ENCODE data around the gene RRP1B. TPM values are rescaled to one million over a fixed set of nuclear protein-coding genes. Genes with fewer than 3 reads are reported as not detected.

The RRP1B gene
- total and polyA plus RNA-seq, 9 of the 15 experiments (the other 6 are each of a cell fraction or from before 2014, with no cell fraction given): 6.8 to 66.6 (median 41.9) TPM

DNA sequence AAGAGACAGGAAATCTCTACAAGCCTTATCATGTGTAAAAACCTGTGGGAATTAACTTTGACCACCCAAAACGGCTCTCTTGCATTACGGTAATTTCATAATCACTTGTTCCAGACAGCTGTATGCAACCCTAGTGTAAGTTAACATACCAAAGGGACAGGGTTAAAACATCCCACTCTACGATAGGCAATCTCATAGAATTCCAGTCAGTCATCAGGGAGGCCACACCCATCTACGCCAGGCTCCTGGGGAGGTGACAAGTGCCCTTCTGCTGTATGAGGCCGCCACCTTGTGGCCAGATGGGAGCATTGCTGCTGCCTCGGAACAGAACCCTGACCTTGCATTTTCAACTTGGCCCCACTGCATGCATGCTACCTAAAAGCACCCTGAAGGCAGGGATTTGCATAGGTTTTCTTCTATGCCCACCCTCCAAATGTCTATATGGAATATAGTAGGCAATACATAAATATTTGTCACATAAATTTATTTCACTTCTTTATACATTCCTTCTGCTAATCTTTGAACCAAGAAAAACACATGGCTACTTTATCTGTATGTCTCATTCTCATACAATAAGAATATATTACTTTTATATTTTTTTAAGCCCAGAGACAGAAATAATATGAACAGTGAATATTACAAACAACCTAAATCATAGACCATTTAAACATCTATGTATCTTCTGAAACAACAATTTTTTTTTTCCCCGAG lies 12.7 kb upstream of the RRP1B start (continued):
- TF ChIP-seq NFE2 (IDR thresholded peaks at IDR 0.05; ENCODE audit: low read depth) (peak; percentile 71), NR2C2 (CRISPR knock-in tag; IDR thresholded peaks at IDR 0.05) (no peak), NR2C2 (tag; IDR thresholded peaks at IDR 0.05) (no peak; the same call in 1 of the 2 replicates), ZNF143 (CRISPR knock-in tag; IDR thresholded peaks at IDR 0.05) (no peak), BDP1 (IDR thresholded peaks at IDR 0.05; ENCODE audit: insufficient read depth, insufficient read length) (no peak), YBX1 (IDR thresholded peaks at IDR 0.05) (no peak), CREBBP (IDR thresholded peaks at IDR 0.05; ENCODE audit: low read depth, low read length) (no peak), XRCC4 (IDR thresholded peaks at IDR 0.05; ENCODE audit: extremely low read depth, insufficient read depth, insufficient read length) (no peak), NCOA2 (IDR thresholded peaks at IDR 0.05; ENCODE audit: partially characterized antibody in 2 of 2) (no peak), POU5F1 (IDR thresholded peaks at IDR 0.05; ENCODE audit: borderline replicate concordance, low read depth, low read length, partially characterized antibody) (no peak), MEF2D (tag; conservative IDR thresholded peaks at IDR 0.05; ENCODE audit: low read depth) (no peak), FOXA1 (IDR thresholded peaks at IDR 0.05; ENCODE audit: borderline replicate concordance) (no peak), SAFB (IDR thresholded peaks at IDR 0.05; ENCODE audit: borderline replicate concordance, low read depth, low read length) (no peak), MTF1 (CRISPR knock-in tag; IDR thresholded peaks at IDR 0.05; ENCODE audit: borderline replicate concordance) (no peak), KAT2B (IDR thresholded peaks at IDR 0.05; ENCODE audit: low read depth, low read length) (no peak), YY1 (IDR thresholded peaks at IDR 0.05; ENCODE audit: borderline replicate concordance in 1 of 3, control insufficient read depth in 1 of 3, extremely low read depth in 1 of 3, insufficient read depth in 3 of 3, insufficient read length in 1 of 3, insufficient replicate concordance in 2 of 3, low read depth in 1 of 3, low read length in 2 of 3) (peak in 1 of 3 experiments; percentile 19), IRF2 (CRISPR knock-in tag; IDR thresholded peaks at IDR 0.05) (no peak), TBL1XR1 (IDR thresholded peaks at IDR 0.05; ENCODE audit: low read length in 2 of 2) (0 out of 4 replicates have a peak, but pooled peaks of 1 of the 2 experiments have one; percentile 25)
- TF ChIP-seq, protein P1, sequence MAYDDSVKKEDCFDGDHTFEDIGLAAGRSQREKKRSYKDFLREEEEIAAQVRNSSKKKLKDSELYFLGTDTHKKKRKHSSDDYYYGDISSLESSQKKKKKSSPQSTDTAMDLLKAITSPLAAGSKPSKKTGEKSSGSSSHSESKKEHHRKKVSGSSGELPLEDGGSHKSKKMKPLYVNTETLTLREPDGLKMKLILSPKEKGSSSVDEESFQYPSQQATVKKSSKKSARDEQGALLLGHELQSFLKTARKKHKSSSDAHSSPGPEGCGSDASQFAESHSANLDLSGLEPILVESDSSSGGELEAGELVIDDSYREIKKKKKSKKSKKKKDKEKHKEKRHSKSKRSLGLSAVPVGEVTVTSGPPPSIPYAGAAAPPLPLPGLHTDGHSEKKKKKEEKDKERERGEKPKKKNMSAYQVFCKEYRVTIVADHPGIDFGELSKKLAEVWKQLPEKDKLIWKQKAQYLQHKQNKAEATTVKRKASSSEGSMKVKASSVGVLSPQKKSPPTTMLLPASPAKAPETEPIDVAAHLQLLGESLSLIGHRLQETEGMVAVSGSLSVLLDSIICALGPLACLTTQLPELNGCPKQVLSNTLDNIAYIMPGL (CRISPR knock-in tag; IDR thresholded peaks at IDR 0.05): no peak
- TF ChIP-seq, protein P2, sequence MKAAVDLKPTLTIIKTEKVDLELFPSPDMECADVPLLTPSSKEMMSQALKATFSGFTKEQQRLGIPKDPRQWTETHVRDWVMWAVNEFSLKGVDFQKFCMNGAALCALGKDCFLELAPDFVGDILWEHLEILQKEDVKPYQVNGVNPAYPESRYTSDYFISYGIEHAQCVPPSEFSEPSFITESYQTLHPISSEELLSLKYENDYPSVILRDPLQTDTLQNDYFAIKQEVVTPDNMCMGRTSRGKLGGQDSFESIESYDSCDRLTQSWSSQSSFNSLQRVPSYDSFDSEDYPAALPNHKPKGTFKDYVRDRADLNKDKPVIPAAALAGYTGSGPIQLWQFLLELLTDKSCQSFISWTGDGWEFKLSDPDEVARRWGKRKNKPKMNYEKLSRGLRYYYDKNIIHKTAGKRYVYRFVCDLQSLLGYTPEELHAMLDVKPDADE (conservative IDR thresholded peaks at IDR 0.05; ENCODE audit: control insufficient read depth, low read depth, low read length): no peak
- TF ChIP-seq, protein P3, sequence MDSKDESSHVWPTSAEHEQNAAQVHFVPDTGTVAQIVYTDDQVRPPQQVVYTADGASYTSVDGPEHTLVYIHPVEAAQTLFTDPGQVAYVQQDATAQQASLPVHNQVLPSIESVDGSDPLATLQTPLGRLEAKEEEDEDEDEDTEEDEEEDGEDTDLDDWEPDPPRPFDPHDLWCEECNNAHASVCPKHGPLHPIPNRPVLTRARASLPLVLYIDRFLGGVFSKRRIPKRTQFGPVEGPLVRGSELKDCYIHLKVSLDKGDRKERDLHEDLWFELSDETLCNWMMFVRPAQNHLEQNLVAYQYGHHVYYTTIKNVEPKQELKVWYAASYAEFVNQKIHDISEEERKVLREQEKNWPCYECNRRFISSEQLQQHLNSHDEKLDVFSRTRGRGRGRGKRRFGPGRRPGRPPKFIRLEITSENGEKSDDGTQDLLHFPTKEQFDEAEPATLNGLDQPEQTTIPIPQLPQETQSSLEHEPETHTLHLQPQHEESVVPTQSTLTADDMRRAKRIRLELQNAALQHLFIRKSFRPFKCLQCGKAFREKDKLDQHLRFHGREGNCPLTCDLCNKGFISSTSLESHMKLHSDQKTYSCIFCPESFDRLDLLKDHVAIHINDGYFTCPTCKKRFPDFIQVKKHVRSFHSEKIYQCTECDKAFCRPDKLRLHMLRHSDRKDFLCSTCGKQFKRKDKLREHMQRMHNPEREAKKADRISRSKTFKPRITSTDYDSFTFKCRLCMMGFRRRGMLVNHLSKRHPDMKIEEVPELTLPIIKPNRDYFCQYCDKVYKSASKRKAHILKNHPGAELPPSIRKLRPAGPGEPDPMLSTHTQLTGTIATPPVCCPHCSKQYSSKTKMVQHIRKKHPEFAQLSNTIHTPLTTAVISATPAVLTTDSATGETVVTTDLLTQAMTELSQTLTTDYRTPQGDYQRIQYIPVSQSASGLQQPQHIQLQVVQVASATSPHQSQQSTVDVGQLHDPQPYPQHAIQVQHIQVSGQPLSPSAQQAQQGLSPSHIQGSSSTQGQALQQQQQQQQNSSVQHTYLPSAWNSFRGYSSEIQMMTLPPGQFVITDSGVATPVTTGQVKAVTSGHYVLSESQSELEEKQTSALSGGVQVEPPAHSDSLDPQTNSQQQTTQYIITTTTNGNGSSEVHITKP (IDR thresholded peaks at IDR 0.05; ENCODE audit: partially characterized antibody): no peak

All from K562 (cell line).